IMR-90 (cell line): Measurements from ENCODE around the gene TRPM3.

Experiments
- CHD1 ChIP-seq: IDR thresholded peaks from 2 replicates; pipeline ENCODE4 v1.6.1; 2012; ENCODE audit warnings: low read depth, low read length, improper control_type of control experiment
- FOS ChIP-seq: fragments of 150-350 bp; IDR thresholded peaks from 2 replicates; pipeline ENCODE4 v1.6.1; 2016; ENCODE audit warnings: low read depth, low read length
- POLR2A ChIP-seq: IDR thresholded peaks from 2 replicates; pipeline ENCODE4 v1.6.1; 2012; ENCODE audit warnings: mild to moderate bottlenecking, low read depth, low read length
- TF ChIP-seq, protein P1 (sequence below): conservative IDR thresholded peaks from 2 replicates; pipeline ENCODE4 v1.5.1; 2012; ENCODE audit warnings: mild to moderate bottlenecking, low read depth, low read length, improper control_type of control experiment

DNA sequence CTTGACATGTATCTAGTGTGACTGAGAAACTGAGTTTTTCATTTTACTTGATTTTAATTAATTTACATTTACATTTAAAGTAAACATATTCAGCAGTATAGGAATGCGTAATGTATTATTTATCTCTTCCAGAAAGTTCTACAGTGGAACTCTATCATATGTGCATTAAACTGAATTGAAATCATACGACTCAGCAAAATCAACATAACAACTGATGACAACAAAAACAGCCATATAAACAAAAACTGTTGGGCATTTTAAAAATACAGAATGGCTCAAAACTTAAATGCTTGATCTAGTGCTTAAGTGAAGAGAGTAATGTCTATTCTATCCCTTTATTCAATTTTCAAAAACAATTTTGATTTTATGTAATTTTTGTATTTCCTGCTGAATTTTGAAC is 134.4 kb downstream of the TRPM3 start:
- TF ChIP-seq CHD1 (no peak), POLR2A (no peak), FOS (no peak)
- TF ChIP-seq, protein P1, sequence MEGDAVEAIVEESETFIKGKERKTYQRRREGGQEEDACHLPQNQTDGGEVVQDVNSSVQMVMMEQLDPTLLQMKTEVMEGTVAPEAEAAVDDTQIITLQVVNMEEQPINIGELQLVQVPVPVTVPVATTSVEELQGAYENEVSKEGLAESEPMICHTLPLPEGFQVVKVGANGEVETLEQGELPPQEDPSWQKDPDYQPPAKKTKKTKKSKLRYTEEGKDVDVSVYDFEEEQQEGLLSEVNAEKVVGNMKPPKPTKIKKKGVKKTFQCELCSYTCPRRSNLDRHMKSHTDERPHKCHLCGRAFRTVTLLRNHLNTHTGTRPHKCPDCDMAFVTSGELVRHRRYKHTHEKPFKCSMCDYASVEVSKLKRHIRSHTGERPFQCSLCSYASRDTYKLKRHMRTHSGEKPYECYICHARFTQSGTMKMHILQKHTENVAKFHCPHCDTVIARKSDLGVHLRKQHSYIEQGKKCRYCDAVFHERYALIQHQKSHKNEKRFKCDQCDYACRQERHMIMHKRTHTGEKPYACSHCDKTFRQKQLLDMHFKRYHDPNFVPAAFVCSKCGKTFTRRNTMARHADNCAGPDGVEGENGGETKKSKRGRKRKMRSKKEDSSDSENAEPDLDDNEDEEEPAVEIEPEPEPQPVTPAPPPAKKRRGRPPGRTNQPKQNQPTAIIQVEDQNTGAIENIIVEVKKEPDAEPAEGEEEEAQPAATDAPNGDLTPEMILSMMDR = no peak
